GM10266 (cell line): Measurements from ENCODE around the gene IRF2.

Source experiments
- DNase-seq: peaks from one replicate; pipeline ENCODE4 v3.0.0; 2012; ENCODE audit errors: extremely low spot score
- TF ChIP-seq, protein P1 (sequence below): IDR thresholded peaks from 2 replicates; pipeline ENCODE4 v1.5.1; 2012; ENCODE audit warnings: mild to moderate bottlenecking, low read depth; ENCODE audit not compliant: control insufficient read depth, insufficient read depth; ENCODE audit errors: missing control alignments

Gene IRF2

DNA sequence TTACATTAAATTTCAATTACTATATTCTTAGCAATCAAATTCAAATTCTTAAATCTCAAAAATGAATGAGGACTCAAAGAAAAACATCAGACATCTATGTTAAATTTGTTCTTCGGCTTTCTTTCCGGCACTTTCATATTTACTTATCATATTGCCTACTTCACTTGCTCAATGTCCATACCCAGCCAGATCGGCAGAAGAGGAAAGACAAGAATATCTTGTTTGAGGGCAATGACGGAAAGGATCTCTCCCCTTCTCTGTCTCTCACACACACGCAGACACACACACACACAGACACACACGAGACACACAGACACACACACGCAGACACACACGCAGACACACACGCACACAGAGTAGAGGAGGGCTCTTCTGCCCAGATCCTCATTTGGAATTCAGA is 13.2 kb upstream of the IRF2 start:
- no peak for DNase-seq
- TF ChIP-seq, protein P1, sequence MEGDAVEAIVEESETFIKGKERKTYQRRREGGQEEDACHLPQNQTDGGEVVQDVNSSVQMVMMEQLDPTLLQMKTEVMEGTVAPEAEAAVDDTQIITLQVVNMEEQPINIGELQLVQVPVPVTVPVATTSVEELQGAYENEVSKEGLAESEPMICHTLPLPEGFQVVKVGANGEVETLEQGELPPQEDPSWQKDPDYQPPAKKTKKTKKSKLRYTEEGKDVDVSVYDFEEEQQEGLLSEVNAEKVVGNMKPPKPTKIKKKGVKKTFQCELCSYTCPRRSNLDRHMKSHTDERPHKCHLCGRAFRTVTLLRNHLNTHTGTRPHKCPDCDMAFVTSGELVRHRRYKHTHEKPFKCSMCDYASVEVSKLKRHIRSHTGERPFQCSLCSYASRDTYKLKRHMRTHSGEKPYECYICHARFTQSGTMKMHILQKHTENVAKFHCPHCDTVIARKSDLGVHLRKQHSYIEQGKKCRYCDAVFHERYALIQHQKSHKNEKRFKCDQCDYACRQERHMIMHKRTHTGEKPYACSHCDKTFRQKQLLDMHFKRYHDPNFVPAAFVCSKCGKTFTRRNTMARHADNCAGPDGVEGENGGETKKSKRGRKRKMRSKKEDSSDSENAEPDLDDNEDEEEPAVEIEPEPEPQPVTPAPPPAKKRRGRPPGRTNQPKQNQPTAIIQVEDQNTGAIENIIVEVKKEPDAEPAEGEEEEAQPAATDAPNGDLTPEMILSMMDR: no peak

- TF ChIP-seq, protein P1: no peak
- DNase-seq: no peak
Observed at GRCh38 chr4:184485279-184485678, 10.9 kb upstream of the IRF2 start.

GRCh38 chr4:184481544-184481943 is 7.2 kb upstream of the IRF2 start:
- DNase-seq: no peak
- TF ChIP-seq, protein P1: no peak

GRCh38 chr4:184479516-184479950 is 5.2 kb upstream of the IRF2 start:
- TF ChIP-seq, protein P1: no peak
- no peak for DNase-seq

DNA sequence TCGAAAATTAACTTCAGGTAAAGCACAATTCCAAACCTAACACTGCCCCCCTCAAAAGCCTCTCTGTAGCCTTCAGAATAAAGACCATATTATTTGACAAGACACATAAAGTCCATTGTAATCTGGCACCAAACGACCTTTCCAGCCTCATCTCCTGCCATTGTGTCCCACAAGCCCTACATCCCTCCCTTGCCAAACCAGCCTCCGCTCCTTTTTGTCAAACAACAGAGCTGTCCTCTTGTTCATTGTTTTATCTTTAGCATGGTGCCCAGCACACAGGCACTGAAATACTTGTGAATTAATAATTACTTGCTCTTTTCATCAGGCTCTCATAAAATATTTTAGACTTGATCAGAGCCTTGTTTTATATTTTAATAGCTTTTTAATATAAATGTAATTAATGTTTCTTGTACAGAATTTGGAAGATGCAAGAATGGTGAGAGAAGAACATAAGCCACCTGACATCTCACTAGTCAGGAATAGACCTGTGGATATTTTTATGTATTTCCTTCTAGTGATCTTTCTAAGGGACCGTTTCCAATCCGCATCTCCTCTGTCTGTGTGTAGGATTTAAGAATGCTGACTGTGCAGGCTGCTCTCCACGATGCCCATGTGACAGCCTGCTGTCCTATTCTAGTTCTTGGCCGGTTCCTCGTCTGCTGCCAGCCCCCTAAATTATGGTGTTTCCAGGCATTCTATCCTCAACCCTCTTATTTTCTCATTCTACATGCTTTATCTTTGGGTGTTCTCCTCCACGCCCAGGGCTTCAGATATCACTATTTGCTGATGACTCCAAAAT is 3.0 kb upstream of the IRF2 start:
- no peak for DNase-seq
- TF ChIP-seq, protein P1: no peak

- no peak for DNase-seq
- TF ChIP-seq, protein P1: no peak
Observed at GRCh38 chr4:184476695-184477094, 2.3 kb upstream of the IRF2 start.

GRCh38 chr4:184475498-184475897 is 1.1 kb upstream of the IRF2 start:
- TF ChIP-seq, protein P1: no peak
- DNase-seq: no peak
